KMS-11 (cell line): ENCODE measurements around the gene GPR162.

ENCODE experiments used
- H2AFZ ChIP-seq: fragments of 200-600 bp; sonication (generic); 2 replicates; pipeline ENCODE4 v1.6.1; 2016; ENCODE audit warnings: antibody characterized with exemption, mixed run types, low read depth
- H3K27ac ChIP-seq: fragments of 200-600 bp; sonication (generic); 2 replicates; pipeline ENCODE4 v1.6.1; 2016; ENCODE audit warnings: mild to moderate bottlenecking, mixed run types
- H3K27me3 ChIP-seq: fragments of 200-600 bp; sonication (generic); 2 replicates; pipeline ENCODE4 v1.6.1; 2017; ENCODE audit warnings: mild to moderate bottlenecking, low read depth, mixed run types, moderate library complexity; ENCODE audit not compliant: insufficient read depth
- H3K36me3 ChIP-seq: fragments of 200-600 bp; sonication (generic); 2 replicates; pipeline ENCODE4 v1.6.1; 2017; ENCODE audit warnings: mild to moderate bottlenecking, mixed run types; ENCODE audit not compliant: insufficient read depth
- H3K4me1 ChIP-seq: fragments of 200-600 bp; sonication (generic); 2 replicates; pipeline ENCODE4 v1.6.1; 2016; ENCODE audit warnings: mild to moderate bottlenecking, low read depth, mixed run types; ENCODE audit not compliant: poor library complexity, severe bottlenecking
- H3K4me2 ChIP-seq: fragments of 200-600 bp; sonication (generic); 2 replicates; pipeline ENCODE4 v1.7.0; 2016; ENCODE audit warnings: mild to moderate bottlenecking, mixed run types
- H3K4me3 ChIP-seq: fragments of 200-600 bp; sonication (generic); IDR thresholded peaks from 2 replicates; pipeline ENCODE4 v1.6.1; 2017; ENCODE audit warnings: low read depth, low read length, mixed read lengths; ENCODE audit not compliant: insufficient read depth
- H3K79me2 ChIP-seq: fragments of 200-600 bp; sonication (generic); 2 replicates; pipeline ENCODE4 v1.6.1; 2016; ENCODE audit warnings: low read depth, mixed run types; ENCODE audit not compliant: insufficient read depth
- H3K9ac ChIP-seq: fragments of 200-600 bp; sonication (generic); 2 replicates; pipeline ENCODE4 v1.6.1; 2016; ENCODE audit warnings: mild to moderate bottlenecking, mixed run types
- H4K20me1 ChIP-seq: fragments of 200-600 bp; sonication (generic); 2 replicates; pipeline ENCODE4 v1.6.1; 2016; ENCODE audit warnings: mild to moderate bottlenecking, mixed run types; ENCODE audit not compliant: insufficient read depth
- TF ChIP-seq, protein P1 (sequence below): fragments of 200-600 bp; sonication (generic); conservative IDR thresholded peaks from 2 replicates; pipeline ENCODE4 v1.6.1; 2017; ENCODE audit warnings: low read depth, mild to moderate bottlenecking, antibody characterized with exemption, low read length, moderate library complexity, mixed read lengths

Gene GPR162

GRCh38 chr12:6786416-6787094, 35.1 kb upstream of the GPR162 start:
- no peak overlapping the region for H2AFZ ChIP-seq
- no peak overlapping the region for H3K27ac ChIP-seq
- no peak overlapping the region for H3K9ac ChIP-seq
- H3K4me1 ChIP-seq: peaks cover 17% of the 10 kb centered on the region
- no peaks in the 10 kb centered on the region for H4K20me1 ChIP-seq
- TF ChIP-seq, protein P1, sequence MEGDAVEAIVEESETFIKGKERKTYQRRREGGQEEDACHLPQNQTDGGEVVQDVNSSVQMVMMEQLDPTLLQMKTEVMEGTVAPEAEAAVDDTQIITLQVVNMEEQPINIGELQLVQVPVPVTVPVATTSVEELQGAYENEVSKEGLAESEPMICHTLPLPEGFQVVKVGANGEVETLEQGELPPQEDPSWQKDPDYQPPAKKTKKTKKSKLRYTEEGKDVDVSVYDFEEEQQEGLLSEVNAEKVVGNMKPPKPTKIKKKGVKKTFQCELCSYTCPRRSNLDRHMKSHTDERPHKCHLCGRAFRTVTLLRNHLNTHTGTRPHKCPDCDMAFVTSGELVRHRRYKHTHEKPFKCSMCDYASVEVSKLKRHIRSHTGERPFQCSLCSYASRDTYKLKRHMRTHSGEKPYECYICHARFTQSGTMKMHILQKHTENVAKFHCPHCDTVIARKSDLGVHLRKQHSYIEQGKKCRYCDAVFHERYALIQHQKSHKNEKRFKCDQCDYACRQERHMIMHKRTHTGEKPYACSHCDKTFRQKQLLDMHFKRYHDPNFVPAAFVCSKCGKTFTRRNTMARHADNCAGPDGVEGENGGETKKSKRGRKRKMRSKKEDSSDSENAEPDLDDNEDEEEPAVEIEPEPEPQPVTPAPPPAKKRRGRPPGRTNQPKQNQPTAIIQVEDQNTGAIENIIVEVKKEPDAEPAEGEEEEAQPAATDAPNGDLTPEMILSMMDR: no peak
- no peak overlapping the region for H3K4me3 ChIP-seq
- no peak overlapping the region for H3K4me2 ChIP-seq
- no peaks in the 10 kb centered on the region for H3K36me3 ChIP-seq
- no peaks in the 10 kb centered on the region for H3K27me3 ChIP-seq
- no peaks in the 10 kb centered on the region for H3K79me2 ChIP-seq

- Histone ChIP-seq H3K4me2 (no peak overlapping the region), H3K79me2 (no peaks in the 10 kb centered on the region), H3K27ac (no peak overlapping the region), H3K36me3 (no peaks in the 10 kb centered on the region), H3K4me1 (peaks cover 17% of the 10 kb centered on the region), H4K20me1 (no peaks in the 10 kb centered on the region), H3K4me3 (no peak overlapping the region), H3K9ac (no peak overlapping the region), H2AFZ (no peak overlapping the region), H3K27me3 (no peaks in the 10 kb centered on the region)
- TF ChIP-seq, protein P1: no peak
Observed at GRCh38 chr12:6787309-6787708, 34.3 kb upstream of the GPR162 start.

GRCh38 chr12:6788972-6789924, 32.4 kb upstream of the GPR162 start, which contains the start of gene CD4:
Gene CD4 (plus strand): TSS chr12:6789528. CDS start chr12:6800139, 10,611 bp downstream.
- H3K27ac ChIP-seq: no peak within 1 kb of the TSS
- TF ChIP-seq, protein P1: no peak

DNA sequence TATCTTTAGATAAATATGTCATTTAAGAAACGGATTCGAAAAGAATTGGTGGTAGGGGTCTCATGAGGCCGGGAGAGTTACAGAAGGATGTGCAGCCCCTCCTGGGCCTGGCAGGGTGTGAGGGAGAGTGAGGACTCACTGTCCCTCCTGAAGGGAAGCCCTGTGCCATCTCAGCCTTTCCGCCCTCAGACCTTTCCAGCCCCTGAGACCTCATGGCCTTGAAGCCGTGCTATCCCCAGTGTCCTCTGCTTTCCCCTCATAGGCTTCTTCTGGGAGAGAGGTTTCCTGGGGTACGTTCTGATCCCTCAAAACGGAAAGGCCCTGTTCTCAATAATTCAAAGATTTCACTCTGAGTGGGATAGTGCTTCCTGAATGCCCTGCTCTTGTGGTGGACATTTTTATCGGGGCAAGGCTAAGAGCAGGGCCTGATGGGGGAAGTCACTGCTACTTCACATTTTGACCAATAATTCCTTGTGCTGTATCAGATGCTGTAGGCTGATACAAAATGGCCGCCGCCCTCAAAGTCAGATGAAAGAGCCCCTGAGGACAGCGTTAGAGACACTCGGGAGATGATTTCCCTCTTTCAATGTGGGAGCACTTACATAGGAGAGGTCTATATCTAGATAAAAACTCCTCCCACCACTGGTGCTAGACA, 31.0 kb upstream of the GPR162 start:
- Histone ChIP-seq H3K79me2 (no peaks in the 10 kb centered on the region), H3K4me3 (no peak overlapping the region), H4K20me1 (no peaks in the 10 kb centered on the region), H3K9ac (no peak overlapping the region), H3K4me1 (no peaks in the 10 kb centered on the region), H3K27me3 (no peaks in the 10 kb centered on the region), H3K4me2 (no peak overlapping the region), H3K36me3 (no peaks in the 10 kb centered on the region), H3K27ac (no peak overlapping the region), H2AFZ (no peak overlapping the region)
- TF ChIP-seq, protein P1: no peak

More at GRCh38 chr12:6788972-6789924, 32.4 kb upstream of the GPR162 start, which contains the start of gene CD4:
- H3K27me3 ChIP-seq: no peaks in the 10 kb centered on the region
- H2AFZ ChIP-seq: no peak within 1 kb of the TSS
- no peak within 1 kb of the TSS for H3K4me2 ChIP-seq
- no peak within 1 kb of the TSS for H3K9ac ChIP-seq
- no peaks in the 10 kb centered on the region for H3K36me3 ChIP-seq
- peaks cover 4% of the 10 kb centered on the region for H3K4me1 ChIP-seq
- no peaks in the 10 kb centered on the region for H4K20me1 ChIP-seq
- H3K79me2 ChIP-seq: no peaks in the 10 kb centered on the region
- no peak within 1 kb of the TSS for H3K4me3 ChIP-seq
